ENCODE results near the gene TNNT2.

TNNT2 gene

DNA sequence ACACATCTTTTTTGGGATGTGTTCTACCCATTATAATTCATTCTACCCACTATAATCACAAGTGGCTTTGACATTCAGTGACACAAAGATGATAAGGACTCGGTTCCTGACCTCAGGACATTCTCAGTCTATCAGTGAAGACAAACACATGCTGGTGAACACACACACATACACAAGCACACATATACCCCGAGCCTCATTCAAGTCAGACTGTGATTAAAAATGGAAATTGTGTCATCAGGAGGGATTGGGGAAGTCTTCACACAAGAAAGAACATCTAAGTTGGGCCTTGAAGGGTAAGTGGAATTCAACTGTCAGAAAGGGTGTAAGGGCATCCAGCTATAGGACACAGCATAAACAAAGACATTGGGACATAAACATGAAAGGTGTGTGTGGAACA is 24.2 kb upstream of the TNNT2 start:
- DNase-seq: no peak

DNA sequence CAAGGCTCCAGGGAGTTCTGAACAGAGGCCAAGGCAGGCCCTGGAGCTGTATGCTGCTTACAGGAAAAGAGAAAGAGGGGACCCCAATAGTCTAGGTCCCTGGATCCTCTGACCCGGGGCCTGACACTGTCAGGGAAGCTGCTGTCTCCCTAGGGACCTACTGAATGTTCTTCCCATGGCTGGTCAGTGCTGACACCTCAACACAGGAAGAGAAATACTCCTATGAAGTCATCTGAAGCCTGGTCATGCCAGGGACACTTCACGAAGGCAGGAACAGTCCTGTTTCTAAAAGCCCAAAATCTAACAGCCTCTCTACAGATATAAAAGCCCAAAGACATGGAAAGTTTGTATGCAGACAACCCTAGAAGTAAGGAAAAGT is 23.4 kb upstream of the TNNT2 start:
- no peak for DNase-seq

DNA sequence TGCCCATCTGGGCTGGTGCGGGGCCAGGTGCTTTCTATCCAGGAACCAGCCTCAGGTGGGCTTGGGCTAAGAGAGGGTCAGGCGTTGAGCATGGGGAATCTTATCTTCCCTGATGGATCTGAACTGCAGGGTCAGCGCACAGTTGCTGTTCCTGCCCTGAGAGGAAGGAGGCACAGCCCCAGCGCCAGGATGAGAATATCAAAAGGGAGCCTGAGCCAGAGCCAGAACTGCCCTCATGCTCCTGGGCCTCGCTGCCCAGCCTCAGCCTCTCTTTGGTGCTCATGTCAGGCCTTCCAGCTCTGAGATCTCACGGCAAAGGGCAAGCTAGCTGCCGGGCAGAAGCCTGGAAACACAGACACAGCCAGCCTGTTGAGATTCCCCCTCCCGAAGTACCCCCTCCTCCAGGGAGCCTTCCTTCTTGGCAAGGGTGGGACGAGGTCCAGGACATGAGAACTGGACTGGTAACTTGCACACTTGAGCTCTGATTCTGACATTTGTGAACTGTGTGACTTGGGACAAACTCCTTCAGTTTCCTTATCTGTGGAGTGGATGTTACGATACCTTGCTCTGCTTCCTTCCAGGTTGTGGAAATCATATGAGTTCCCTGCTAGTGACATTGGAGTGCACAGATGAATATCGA is 22.9 kb upstream of the TNNT2 start:
- no peak for DNase-seq

DNA sequence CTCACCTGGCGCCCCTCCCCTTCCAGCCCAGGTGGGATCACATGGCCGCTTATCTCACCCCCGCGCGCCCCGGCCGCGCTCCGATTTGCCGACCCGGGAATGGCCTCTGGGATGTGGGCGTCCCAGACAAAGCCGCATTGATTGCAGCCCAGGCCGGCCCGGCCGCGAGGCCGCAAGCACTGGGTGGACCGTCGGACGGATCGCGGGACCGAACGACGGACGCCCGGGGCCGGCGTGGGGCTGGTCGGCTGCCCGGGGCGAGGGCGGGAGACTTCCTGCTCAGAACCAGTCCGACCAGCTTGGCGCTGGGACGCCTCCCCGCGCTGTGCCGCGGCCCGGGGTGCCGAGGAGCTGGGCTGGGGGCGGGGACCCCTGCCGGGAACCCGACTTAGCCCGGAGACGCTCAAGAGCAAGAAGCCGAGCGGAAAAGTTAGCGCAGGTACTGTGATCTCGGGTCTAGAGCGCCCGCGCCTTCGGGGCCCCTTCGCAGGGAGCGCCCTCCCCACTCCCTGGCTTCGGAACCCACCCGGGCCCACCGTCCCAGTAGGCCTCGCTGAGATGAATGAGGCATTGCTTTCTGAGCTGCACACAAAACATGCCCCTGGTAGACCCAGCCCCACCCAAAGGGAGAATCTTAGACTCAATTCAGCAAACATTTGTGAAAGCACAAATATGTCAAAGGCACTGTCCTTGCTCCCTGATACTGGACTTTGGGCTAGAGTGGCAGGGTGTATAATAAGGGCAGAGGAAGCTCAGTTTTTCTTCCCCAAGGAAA is 22.1 kb upstream of the TNNT2 start:
- no peak for DNase-seq

DNA sequence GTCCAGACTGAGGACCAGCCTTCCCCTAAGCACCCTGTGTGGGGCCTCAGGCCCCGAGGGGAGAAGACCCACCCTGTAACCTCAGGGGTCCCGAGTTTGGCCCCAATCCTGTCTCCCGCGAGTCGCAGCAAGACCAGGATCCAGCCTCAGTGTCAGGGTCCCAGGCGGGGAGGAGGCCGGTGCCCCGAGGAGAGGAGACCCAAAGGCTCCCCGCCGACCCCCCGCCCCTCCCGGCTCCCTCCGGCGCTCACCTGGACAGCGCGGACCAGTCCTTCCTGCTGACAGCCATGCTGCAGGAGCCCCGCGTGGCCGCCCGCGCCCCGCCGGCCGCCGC is 21.5 kb upstream of the TNNT2 start, which contains the start of gene LAD1:
Gene LAD1, minus strand, starts transcription at position 307 of the 334 bp plus-strand sequence. Its CDS starts 18 bp downstream, at position 289.
- DNase-seq: no peak

DNA sequence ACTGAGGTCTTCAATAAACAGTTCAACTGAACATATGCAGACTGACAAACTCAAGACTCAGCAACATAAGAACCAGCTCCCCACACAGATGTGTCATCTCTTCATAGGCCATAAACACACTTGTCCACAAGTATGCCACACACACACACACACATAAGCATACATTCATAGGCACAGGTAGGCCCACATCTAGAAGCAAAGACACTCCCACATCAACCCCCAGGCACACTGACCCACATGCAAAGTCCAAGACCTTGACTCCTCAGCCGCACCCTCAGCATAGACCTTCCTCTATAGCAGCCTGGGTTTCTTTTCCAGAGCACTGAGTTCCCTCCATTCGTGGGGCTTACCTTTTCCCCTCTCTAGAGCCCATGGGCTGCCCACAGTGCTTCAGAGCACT is 20.2 kb upstream of the TNNT2 start:
- DNase-seq: no peak

DNA sequence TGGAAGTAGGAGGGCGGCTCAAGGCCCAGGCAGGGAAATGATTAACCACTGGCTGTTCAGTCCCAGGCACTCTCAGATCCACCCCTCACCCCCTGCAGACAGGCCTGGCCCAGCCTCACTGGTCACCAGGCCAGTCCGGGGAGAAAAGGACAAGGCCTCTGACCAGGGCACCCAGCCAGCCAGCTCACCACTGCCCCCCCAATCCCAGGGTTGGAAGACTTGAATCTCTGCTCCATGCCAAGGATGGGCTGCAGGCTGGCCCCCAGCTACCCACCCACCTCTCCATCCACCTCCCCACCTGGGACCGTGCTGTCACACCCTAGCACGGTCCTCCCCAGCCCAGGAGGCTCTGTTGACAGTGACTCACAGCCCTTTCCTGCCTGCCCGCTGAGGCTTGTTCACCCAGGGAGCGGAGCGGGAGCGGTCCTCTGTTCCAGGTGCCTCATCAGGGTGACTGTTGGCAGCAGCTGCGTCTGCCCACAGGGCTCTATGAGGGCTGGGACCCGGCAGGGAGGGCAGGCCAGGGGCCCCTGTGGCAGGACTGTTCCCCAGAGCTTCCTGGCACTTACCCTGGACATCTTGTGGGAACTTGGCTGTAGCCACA is 19.5 kb upstream of the TNNT2 start:
- no peak for DNase-seq

DNA sequence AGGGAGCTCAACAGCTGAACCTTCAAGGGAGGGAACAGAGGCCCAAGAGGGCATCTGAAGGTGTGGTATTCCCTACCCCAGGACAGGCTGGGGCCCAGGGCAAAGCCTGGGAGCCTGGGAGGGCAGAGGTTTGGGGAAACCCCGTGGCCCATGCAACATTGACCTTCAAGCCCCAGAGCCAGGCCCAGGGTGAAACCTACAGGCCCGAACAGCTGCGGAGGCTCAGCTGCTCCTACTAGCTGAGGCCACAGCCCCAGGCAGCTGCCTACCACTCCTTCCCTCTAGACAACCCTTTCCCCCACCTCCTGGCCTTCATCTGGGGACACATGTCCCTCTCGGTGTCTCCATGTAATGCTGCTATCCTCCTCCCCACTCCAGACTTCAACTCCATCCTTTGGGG is 18.5 kb upstream of the TNNT2 start:
- no peak for DNase-seq

DNA sequence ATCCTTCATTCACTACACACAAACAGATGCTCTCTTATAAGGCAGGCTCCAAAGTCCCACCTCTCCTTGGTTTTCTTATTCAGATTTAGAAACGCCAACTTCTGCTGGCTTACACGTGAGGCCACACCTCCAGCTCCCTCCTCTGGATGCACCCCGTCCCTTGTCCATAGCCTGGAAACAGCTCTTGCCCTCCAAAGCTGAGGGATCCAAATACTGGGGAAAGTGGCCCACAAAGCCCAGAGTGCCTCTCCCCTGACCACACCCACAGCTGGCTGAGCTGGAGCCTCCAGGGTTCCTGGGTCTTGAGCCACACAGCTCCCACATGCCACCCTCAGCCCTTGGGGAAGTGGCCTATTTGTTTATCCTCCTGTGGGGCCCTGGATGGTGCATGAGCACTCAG is 17.1 kb upstream of the TNNT2 start:
- DNase-seq: no peak

DNA sequence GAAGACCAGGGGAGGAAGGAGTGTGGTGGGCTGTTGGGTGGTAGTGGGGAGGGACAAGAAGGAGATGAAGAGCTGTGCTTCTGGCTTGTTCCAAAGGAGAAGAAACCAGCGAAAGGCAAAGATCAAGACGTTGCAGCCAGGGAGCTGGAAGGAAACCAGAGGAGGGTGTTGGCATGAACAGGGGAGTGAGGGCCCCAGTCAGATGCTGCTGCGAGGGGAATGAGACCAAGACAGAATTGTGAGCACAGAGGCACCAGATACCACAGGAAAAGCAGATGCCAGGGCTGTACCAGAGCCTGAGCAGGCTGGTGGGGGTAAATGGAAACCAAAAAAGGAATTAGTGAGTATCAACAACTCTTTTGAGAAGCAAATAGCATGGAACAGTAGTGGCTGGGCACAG is 15.6 kb upstream of the TNNT2 start:
- no peak for DNase-seq

DNA sequence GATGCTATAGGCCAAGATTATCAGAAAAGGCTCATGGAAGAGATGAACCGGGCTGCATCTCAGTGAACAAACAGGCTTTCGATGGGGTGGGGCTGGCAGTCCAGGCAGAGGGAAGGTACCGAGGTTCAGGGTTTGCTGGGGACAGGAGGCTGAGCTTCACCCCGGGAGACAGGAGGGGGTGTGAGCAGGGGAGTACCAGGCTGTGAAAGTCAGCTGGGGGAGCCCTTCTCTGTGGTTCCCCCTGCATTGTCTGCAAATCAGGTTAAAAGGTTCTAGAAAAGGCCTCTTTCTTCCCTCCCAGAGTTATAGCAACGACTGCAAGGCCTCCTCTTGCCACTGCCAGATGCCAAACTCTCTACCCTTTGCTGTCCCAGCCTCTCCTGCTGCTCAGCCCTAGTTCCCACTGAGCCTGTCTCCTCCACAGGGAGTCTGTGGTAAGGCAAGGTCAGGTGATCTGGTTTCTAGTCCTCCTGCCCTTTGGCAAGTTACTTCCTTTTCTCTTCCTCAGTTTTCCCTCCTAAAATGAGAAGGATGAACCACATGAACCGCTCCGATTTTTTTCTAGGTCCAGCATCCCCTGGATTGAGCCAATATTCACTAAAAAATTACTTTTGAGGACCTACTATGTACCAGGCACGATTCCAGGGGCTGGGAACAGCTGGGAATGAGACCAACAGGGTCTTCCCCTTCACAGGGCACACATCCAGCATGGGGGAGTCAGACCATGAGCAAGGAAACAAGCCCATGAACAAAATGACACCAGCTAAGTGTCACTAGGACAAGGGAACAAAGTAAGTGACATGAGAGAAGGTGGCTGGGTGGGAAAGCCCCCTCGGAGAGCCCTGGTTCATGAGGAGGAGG is 14.4 kb upstream of the TNNT2 start:
- DNase-seq: no peak

DNA sequence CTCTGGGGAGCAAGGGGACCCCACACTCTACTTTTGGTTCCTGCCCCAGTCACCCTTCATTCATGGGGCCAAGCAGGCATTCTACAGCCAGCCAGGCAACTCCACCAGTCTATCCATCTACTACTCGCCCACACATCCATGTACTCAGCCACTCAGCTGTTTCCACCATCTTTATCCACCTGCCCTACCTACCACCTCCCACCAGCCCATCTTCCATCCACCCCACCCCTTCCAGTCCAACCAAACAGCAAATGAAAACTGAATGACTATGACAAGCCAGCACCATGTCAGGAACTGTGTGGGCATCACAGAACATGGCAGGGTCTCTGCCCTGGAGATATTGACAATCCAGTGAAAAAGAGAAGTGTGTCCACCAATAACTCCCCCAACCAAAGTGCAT is 13.7 kb upstream of the TNNT2 start:
- no peak for DNase-seq

DNA sequence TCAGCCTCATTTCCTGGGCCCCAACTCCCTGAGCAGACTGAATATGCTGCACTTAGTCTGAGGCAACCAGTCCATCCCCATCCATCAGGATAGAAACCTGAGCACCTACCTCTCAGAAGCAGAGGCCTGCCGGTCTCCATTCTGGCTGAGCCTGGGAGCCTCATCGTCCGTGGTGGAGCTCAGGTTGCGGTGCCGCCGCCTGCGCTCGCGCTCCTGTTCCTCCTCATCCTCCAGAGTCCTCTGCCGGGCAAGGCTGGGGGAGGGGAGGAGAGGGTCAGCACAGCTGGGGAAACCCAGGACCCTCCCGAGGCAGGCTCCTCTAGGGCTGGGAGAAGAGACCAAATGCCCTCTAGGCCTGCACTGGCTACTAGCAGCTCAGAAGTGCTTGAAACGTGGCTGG is 11.6 kb upstream of the TNNT2 start:
- no peak for DNase-seq

DNA sequence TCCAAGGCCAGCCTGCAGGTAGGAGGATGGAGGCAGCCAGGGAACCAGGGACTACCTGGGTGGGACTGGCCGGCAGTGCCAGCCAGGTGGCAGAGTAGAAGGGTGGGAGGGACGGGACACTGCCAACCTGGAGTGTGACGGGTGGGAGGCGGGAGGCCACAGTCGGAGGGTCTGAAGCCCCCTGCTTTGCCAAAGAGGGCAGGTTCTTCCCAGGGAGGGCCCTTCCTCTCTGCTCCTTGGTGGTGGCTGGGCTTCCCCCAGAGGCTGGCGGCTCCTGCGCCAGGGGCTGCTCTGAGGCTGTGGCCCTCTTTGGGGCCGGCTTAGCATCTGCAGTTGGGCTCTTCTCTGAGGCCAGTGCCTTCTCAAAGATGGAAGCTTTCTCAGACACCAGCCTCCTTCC is 8.7 kb upstream of the TNNT2 start:
- DNase-seq: no peak

DNA sequence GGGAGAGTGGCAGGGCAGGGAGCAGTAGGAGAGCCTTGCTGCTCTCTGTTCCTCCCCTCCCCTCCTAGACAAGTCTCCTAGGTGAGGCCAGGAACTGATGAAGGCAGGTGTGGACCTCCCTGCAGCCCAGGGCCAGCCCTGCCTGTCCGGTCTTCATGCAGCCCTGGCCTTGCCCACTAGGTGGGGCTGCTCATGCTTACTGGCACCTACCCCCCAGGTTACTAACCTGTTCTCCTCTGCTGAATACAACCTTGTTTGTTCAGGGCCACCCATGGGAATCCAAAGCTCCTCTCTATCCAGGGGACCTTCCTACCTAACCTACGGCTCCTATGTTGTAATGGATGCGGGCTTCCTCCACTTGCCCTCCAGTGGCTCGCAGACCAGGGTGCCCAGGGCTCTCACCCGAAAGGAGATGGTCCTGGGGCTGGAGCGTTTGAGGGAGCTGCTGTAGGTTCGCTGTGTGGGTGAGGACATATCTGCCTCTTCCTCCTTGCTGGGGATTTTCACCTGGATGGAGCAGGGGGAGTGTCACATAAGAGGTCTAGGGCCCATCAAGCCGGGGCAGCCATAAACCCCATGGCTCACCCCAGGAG is 7.9 kb upstream of the TNNT2 start:
- no peak for DNase-seq

DNA sequence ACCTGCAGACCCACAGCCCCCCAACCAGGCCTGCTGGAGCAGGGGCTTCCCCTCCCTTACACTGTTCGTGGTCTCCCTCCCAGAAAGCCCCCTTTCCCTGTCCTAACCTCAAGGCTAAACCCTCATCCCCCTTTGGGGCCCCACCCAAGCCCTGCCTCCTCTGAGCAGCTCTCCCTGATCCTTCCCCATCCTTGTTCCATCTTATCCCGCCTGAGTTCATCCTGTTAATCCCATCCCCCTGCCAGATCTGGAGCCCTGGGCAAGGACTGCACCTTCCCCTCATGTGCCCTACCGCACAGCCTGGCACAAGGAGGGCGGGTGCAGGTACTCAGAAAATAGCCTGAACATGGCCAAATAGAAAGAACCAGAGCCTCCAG is 6.9 kb upstream of the TNNT2 start:
- DNase-seq: no peak

DNA sequence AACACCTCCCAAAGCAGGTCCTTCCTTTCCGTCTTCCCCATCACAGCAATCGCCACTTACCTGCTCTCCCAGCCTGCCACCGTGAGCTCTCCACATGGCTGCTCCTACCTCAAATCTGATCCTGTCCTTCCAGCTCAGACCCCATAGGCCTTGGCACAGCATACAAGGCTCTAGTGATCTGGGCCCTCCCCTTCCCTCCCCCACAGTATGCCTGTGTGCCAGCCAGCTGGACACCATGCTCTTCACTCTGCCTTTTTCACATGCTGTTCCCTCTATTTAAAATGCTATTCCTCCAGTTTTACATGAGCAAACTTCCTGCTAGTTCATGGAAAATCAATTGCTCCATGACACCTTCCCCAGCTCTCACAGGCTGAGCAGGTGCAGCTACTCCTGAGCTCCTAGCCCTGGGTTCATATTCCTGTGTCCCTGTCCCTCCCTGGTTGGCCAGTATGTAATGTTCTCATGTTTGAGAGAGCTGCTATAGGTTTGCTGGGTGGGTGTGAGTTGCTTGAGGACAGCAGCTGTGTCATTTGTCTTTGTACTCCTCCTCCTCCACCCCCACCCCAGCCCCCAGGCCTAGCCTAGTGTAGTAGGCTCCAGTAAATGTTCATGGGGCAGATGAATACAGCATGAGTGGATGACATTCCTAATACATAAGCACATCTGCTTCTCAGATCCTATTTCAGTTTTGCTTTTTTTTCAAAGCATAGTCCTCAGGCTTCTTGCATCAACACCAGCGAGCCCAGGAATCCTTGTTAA is 6.3 kb upstream of the TNNT2 start:
- no peak for DNase-seq

DNA sequence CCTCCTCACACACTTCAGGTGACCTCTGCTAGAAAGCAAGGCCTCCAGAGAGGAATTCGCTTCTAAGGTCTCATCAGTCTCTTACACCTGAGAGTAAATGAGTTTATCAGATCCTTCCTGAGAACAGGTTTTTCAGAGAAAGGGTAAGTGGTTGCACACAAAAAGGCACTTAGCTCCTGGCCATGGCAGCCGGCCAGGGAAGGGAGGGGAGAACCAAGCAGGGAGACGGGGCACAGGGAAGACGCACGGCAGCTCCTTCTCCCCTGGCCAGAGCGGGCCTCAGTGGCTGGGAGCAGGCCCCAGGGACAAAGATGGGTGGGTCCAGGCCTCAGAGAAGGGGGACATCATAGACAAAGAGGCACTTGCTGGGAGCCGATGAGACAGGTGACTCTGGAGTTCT is 3.6 kb upstream of the TNNT2 start:
- DNase-seq: no peak

DNA sequence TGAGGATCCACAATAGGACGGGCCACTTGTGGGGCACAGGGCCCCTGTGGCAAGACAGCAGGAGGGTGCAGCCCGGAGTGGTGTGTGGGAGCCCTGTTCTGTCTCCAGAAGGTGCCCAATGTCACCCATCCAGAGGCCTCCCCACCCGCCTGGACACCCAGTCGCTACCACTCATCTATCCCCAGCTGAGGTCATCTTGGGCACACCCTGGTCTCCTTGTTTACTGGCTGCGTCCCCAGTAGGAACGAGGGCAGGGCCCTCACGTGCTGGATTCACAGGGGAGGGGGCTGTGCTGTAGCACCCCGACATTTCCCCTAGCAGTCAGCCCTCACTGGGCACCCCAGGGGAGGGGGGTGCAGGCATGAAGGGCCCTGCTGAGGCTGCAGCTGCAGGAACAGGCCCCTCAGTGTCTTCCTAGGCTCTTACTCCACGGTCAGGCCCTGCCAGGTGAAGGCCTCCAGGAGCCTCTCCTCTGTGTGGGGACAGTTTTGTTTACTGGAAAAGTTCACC is 2.3 kb upstream of the TNNT2 start:
- DNase-seq: no peak

DNA sequence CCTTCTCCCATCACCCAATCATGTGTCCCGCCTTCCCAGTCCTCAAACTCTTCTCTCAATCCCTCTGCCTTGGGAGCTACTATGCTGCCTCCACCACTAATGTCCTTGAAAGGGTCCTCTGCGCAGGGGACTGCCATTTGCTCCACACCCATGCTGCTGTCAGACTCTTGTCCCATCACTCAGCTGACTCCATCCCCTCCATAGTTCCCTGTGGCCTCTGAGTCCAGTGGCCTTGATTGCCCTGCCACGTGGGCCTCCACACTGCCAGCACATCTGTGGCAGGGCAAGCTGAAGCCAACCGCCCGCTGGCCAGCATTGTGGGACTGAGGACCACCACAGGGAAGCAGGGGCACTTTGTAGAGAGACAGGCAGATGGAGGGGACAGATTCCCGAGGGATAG is 1.3 kb upstream of the TNNT2 start:
- no peak for DNase-seq

DNA sequence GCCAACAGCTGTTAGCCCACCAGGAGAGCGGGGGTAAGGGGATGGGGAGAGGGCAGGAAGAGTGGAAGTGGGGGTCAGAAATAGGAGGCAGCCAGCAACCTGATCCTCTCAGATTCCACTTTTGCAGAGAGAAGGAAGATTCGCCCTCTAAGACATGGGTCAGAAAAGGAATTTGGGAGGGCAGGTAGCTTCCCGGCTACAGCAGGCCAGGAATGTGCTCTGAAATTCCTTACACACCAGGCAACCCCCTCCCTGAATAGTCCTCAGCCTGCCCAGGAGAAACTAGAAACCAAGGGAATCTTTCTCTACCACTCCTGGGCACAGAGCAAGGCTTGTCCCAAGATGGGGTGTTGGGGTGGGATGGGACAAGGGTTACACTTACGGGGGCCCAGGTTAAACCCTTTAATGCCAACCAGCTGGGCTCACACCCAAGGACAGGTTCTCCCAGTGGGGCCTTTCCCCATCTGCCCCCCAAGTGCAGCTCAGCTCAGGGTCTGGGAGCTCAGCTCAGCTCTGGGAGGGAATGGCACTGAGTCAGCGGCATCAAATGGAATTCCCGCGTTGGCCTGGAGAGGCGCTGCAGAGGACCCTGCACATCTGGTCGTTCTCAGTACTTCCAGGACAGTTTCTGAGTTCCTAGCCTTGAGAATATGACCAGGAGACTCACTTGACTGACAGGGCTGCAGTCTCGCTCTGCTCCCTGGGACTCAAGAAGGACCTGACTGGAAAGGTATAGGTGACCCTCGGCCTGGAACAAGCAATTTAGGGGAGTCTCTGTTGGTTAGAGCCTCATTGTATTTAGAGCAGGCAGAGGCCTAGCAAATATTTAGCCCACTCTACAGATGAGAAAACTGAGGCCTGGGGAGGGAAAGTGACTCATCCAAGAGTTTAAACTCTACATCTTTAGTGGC is 761 bp downstream of the TNNT2 start:
- no peak for DNase-seq

All from NCI-H1417 treated with DMSO at 0.1 percent for 48 hours (cell line).